HepG2 (cell line): ENCODE measurements around the gene CLCN1. TPM values are rescaled to one million over a fixed set of nuclear protein-coding genes. Genes with fewer than 3 reads are reported as not detected.

Experiments
- ATAC-seq: fragments of 200-7000 bp; cut with Tn5 transposase; 3 replicates; pipeline ENCODE4 v1.9.1; 2020; ENCODE audit warnings: mild to moderate bottlenecking, moderate library complexity
- BruUV-seq: library from RNA; stranded (reverse); fragments of 400-500 nt; replicated peaks from 2 replicates; lab custom pipeline; 2021; lab: Mats Ljungman, UMichigan
- CTCF ChIA-PET: fragments of 300-600 bp; formaldehyde crosslinking; extraction: SDS; loops from one replicate; lab custom pipeline; 2021; ENCODE audit warnings: low total read pairs, inconsistent platforms, low intra/inter-chr PET ratio; lab: Yijun Ruan, JAX
- POLR2A ChIA-PET: fragments of 350-600 bp; sonication (Branson Sonifier 250); formaldehyde crosslinking; loops from one replicate; lab custom pipeline; 2020; ENCODE audit warnings: antibody characterized with exemption, inconsistent platforms; lab: Yijun Ruan, JAX
- DNase-seq: peaks from one replicate; pipeline ENCODE4 v3.0.0-alpha.2; 2015; ENCODE audit warnings: low spot score
- FAIRE-seq: peaks from 3 replicates; lab custom pipeline; 2011; peaks lifted over from hg19 to GRCh38; lab: Jason Lieb, UNC
- H2AFZ ChIP-seq: one replicate; pipeline ENCODE4 v1.6.1; 2011; ENCODE audit warnings: low read length, inconsistent platforms
- H3K27ac ChIP-seq: fragments of 300-600 bp; 3 replicates; pipeline ENCODE4 v1.8.0; 2011; ENCODE audit warnings: mixed run types, mild to moderate bottlenecking, mixed read lengths, low read length, inconsistent platforms; ENCODE audit not compliant: insufficient read depth; ENCODE audit errors: extremely low read length
- H3K27me3 ChIP-seq, 2 experiments: fragments of 200-600 bp in 1 of 2; 2 replicates in 1 of 2; 3 replicates in 1 of 2; pipeline versions ENCODE4 v1.6.0 to v1.8.0; 2011; ENCODE audit warnings: low read length in 2 of 2, mild to moderate bottlenecking in 2 of 2, moderate library complexity in 2 of 2, inconsistent platforms in 1 of 2; ENCODE audit not compliant: insufficient read depth in 2 of 2, control insufficient read depth in 1 of 2
- H3K36me3 ChIP-seq, 2 experiments: fragments of 200-600 bp in 1 of 2; replicated peaks in 1 of 2; 2 replicates in 1 of 2; 3 replicates in 1 of 2; pipeline versions ENCODE4 v1.5.1 to v1.8.0; 2011; ENCODE audit warnings: low read length in 2 of 2, inconsistent platforms in 1 of 2; ENCODE audit not compliant: insufficient read depth in 2 of 2, control insufficient read depth in 1 of 2
- H3K4me1 ChIP-seq: 2 replicates; pipeline ENCODE4 v1.5.1; 2012; ENCODE audit warnings: low read length, inconsistent platforms; ENCODE audit not compliant: insufficient read depth
- H3K4me2 ChIP-seq: 2 replicates; pipeline ENCODE4 v1.6.0; 2011; ENCODE audit warnings: low read depth, low read length, inconsistent platforms
- H3K4me3 ChIP-seq, 3 experiments: fragments of 200-600 bp in 1 of 3; sonication (generic), shearing (Covaris generic) in 1 of 3; replicated peaks in 1 of 3; 2 replicates each; pipeline ENCODE4 v1.5.1; 2011 to 2016; ENCODE audit warnings: low read length in 3 of 3, inconsistent platforms in 2 of 3, low read depth in 2 of 3, mild to moderate bottlenecking in 2 of 3, control low read depth in 1 of 3, mixed read lengths in 1 of 3; ENCODE audit not compliant: insufficient read depth in 1 of 3
- H3K79me2 ChIP-seq: one replicate; pipeline ENCODE4 v1.6.1; 2011; ENCODE audit warnings: low read length, inconsistent platforms; ENCODE audit not compliant: insufficient read depth
- H3K9ac ChIP-seq: 2 replicates; pipeline ENCODE4 v1.6.0; 2011; ENCODE audit warnings: mild to moderate bottlenecking, low read depth, low read length, inconsistent platforms; ENCODE audit not compliant: insufficient read depth
- H3K9me3 ChIP-seq: 2 replicates; pipeline ENCODE4 v1.5.1; 2012; ENCODE audit warnings: mild to moderate bottlenecking, low read length
- H4K20me1 ChIP-seq: 2 replicates; pipeline ENCODE4 v1.6.0; 2011; ENCODE audit warnings: inconsistent platforms, mild to moderate bottlenecking, low read length, moderate library complexity; ENCODE audit not compliant: insufficient read depth
- CAMTA2 ChIP-seq: sonication (generic); formaldehyde crosslinking; IDR thresholded peaks from 2 replicates; pipeline ENCODE4 v1.4.0; 2020; ENCODE audit warnings: mild to moderate bottlenecking, missing genetic modification reagents, borderline replicate concordance
- CEBPB ChIP-seq: IDR thresholded peaks from 2 replicates; pipeline ENCODE4 v1.6.1; 2011; ENCODE audit warnings: low read depth, low read length, improper control_type of control experiment, borderline replicate concordance
- FOXM1 ChIP-seq: sonication (generic); formaldehyde crosslinking; IDR thresholded peaks from 2 replicates; pipeline ENCODE4 v1.5.0; 2020; ENCODE audit warnings: missing genetic modification reagents
- HDAC1 ChIP-seq: sonication (generic); formaldehyde crosslinking; IDR thresholded peaks from 2 replicates; pipeline ENCODE4 v1.5.1; 2020; ENCODE audit warnings: mild to moderate bottlenecking, missing genetic modification reagents
- HNF4G ChIP-seq, 2 experiments: sonication (generic) in 1 of 2; formaldehyde crosslinking in 1 of 2; IDR thresholded peaks; 2 replicates each; pipeline versions ENCODE4 v1.4.0 to v1.6.1; 2011 to 2020; ENCODE audit warnings: borderline replicate concordance in 2 of 2, low read depth in 2 of 2, mild to moderate bottlenecking in 2 of 2, low read length in 1 of 2, missing genetic modification reagents in 1 of 2, moderate library complexity in 1 of 2
- NCOA5 ChIP-seq: sonication (generic); formaldehyde crosslinking; IDR thresholded peaks from 2 replicates; pipeline ENCODE4 v1.4.0; 2020; ENCODE audit warnings: missing genetic modification reagents
- ZBTB38 ChIP-seq: sonication (generic); formaldehyde crosslinking; IDR thresholded peaks from 2 replicates; pipeline ENCODE4 v1.5.1; 2020; ENCODE audit warnings: mild to moderate bottlenecking, missing genetic modification reagents
- ZNF234 ChIP-seq: sonication (generic); formaldehyde crosslinking; conservative IDR thresholded peaks from 2 replicates; pipeline ENCODE4 v1.5.1; 2020; ENCODE audit warnings: mild to moderate bottlenecking, missing genetic modification reagents
- WGBS: methylation state at CpG from one replicate; pipeline ENCODE4 v1.1.6; 2017; ENCODE audit warnings: low lambda C conversion rate; 5-methylcytosine and 5-hydroxymethylcytosine counted together
- in situ Hi-C: cut with HindIII; loops from 2 replicates; pipeline ENCODE4 v1.10.0; 2017; ENCODE audit warnings: low pct_unique_long_range_greater_than_20kb; ENCODE audit not compliant: extremely low pct_ligation_motif_present
- intact Hi-C: fragments of 100-400 bp; cut with micrococcal nuclease; formaldehyde crosslinking; loops from one replicate; pipeline ENCODE4 v1.10.0; 2022; ENCODE audit not compliant: unreplicated experiment
- polyA plus RNA-seq, 8 experiments: library from polyadenylated mRNA; depleted of rRNA in 3 of 8; stranded (reverse) in 7 of 8; unstranded in 1 of 8; fragments of >200 nt; fragmentation: Illumina TruSeq in 4 of 8; extraction: Trizol in 4 of 8; gene quantifications; 2 replicates each; pipeline versions ENCODE4 v1.2.1 to v1.2.3, GENCODE V29; 2011 to 2016; ENCODE audit warnings: low read depth in 4 of 8, missing spikeins in 1 of 8, mixed read lengths in 1 of 8; ENCODE audit not compliant: insufficient read depth in 1 of 8
- total RNA-seq, 5 experiments: library from RNA; depleted of rRNA; stranded (reverse); fragments of >200 nt; fragmentation: Illumina TruSeq; extraction: Trizol; gene quantifications; 2 replicates each; pipeline ENCODE4 v1.2.3, GENCODE V29; 2016; ENCODE audit warnings: low read depth in 1 of 5
- TF ChIP-seq, protein P1 (sequence below): sonication (generic); formaldehyde crosslinking; IDR thresholded peaks from 2 replicates; pipeline ENCODE4 v1.4.0; 2020; ENCODE audit warnings: missing genetic modification reagents, mild to moderate bottlenecking, borderline replicate concordance
- TF ChIP-seq, protein P2 (sequence below): sonication (generic); formaldehyde crosslinking; IDR thresholded peaks from 2 replicates; pipeline ENCODE4 v1.5.0; 2020; ENCODE audit warnings: mild to moderate bottlenecking, missing genetic modification reagents, moderate library complexity
- TF ChIP-seq, protein P3 (sequence below): sonication (generic); formaldehyde crosslinking; IDR thresholded peaks from 2 replicates; pipeline ENCODE4 v1.9.0; 2021; ENCODE audit warnings: missing genetic modification reagents, mild to moderate bottlenecking, borderline replicate concordance

Gene CLCN1
- total and polyA plus RNA-seq, 2 of the 13 experiments (the other 11 are each of a cell fraction or from before 2014, with no cell fraction given): 0.01 TPM; not detected in 1

DNA sequence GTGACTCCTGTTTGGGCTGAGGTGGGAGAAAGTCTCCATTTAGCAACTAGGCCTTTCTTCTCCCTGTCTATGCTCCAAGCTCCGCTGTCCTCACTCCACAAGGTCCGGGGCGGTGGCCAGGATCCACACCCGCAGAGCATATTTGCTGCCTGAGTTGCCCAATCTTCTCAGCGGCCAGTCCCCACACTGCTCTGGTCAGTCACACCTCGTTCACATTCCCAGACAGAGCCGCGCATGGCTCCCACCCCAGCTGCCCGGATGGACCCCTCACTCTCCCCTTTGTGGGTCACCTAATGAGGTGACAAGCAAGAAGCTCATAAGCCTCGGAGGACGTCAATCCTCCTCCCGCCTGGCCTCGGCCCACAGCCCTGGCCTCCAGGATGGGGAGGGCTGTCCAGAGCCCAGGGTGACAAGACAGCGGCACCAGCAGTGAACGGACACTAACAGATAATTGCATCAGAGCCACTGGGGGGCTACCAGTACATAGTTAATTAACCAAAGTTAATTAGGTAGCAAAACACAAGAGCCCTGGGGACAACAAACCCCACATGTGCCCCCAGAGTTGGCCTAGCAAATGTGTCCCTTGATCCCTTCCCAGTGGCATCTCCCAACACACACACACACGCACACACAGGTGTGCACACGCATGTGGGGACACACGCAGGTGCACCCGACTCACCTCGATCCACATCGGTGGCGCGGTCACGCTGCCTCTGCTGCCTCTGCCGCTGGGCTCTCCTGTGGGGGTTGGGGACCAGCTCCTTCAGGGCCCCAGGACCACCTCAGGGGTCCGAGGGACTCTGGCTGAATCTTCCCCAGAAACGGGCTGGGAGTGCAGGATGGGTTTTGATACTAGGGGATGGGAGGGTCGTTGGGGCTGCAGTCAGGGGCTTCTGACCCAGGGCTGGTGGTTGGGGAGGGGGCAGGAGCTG is 81.0 kb downstream of the CLCN1 start:
- Histone ChIP-seq H3K27me3 (no peaks in the 10 kb centered on the region), H3K4me1 (peaks cover 53% of the 10 kb centered on the region), H3K4me3 (no peak overlapping the region), H3K9me3 (no peaks in the 10 kb centered on the region), H4K20me1 (no peaks in the 10 kb centered on the region), H2AFZ (no peak overlapping the region), H3K27ac (peak overlapping the region; percentile 66), H3K9ac (0 out of 2 replicates have a peak overlapping the region, but pooled peaks have one; percentile 9), H3K36me3 (no peaks in the 10 kb centered on the region), H3K79me2 (no peaks in the 10 kb centered on the region), H3K4me2 (peak overlapping the region; percentile 78)
- DNase-seq (no peak), ATAC-seq (peak; percentile 30), FAIRE-seq (peak; percentile 4)
- no TSS peak for BruUV-seq
- ChIA-PET POLR2A (interaction anchor here (1.1 to 2.5 kb wide), 6 partner anchors 11 to 134 kb away, joined by 3 to 24 read pairs (median 12); partner anchors contain the start of genes EPHA1 and GSTK1), CTCF (no interaction called here)
- in situ Hi-C loops: loop anchor here (25.0 kb wide), 1 partner anchor 515 kb away; the partner anchor contains the start of gene TCAF1
- WGBS: 67% methylated on average over 22 of the region's 28 CpGs
- intact Hi-C loops: no loop called here
- TF ChIP-seq HNF4G (IDR thresholded peaks at IDR 0.05; ENCODE audit: borderline replicate concordance, low read depth, low read length) (no peak), HNF4G (CRISPR knock-in tag; IDR thresholded peaks at IDR 0.05; ENCODE audit: borderline replicate concordance, low read depth) (no peak), CAMTA2 (CRISPR knock-in tag) (peak; percentile 59; the same call in 1 of the 2 replicates), HDAC1 (CRISPR knock-in tag) (0 out of 2 replicates have a peak, but pooled peaks have one; percentile 31), FOXM1 (CRISPR knock-in tag) (no peak), NCOA5 (CRISPR knock-in tag) (no peak), CEBPB (peak; percentile 68; the same call in 1 of the 2 replicates), ZNF234 (CRISPR knock-in tag) (no peak), ZBTB38 (CRISPR knock-in tag) (peak; percentile 69; the same call in 1 of the 2 replicates)
- TF ChIP-seq, protein P1, sequence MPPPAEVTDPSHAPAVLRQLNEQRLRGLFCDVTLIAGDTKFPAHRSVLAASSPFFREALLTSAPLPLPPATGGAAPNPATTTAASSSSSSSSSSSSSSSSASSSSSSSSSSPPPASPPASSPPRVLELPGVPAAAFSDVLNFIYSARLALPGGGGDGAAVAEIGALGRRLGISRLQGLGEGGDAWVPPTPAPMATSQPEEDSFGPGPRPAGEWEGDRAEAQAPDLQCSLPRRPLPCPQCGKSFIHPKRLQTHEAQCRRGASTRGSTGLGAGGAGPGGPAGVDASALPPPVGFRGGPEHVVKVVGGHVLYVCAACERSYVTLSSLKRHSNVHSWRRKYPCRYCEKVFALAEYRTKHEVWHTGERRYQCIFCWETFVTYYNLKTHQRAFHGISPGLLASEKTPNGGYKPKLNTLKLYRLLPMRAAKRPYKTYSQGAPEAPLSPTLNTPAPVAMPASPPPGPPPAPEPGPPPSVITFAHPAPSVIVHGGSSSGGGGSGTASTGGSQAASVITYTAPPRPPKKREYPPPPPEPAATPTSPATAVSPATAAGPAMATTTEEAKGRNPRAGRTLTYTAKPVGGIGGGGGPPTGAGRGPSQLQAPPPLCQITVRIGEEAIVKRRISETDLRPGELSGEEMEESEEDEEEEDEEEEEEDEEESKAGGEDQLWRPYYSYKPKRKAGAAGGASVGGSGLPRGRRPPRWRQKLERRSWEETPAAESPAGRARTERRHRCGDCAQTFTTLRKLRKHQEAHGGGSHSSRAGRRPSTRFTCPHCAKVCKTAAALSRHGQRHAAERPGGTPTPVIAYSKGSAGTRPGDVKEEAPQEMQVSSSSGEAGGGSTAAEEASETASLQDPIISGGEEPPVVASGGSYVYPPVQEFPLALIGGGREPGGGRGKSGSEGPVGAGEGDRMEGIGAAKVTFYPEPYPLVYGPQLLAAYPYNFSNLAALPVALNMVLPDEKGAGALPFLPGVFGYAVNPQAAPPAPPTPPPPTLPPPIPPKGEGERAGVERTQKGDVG (CRISPR knock-in tag): peak; percentile 51; the same call in 1 of the 2 replicates
- TF ChIP-seq, protein P2, sequence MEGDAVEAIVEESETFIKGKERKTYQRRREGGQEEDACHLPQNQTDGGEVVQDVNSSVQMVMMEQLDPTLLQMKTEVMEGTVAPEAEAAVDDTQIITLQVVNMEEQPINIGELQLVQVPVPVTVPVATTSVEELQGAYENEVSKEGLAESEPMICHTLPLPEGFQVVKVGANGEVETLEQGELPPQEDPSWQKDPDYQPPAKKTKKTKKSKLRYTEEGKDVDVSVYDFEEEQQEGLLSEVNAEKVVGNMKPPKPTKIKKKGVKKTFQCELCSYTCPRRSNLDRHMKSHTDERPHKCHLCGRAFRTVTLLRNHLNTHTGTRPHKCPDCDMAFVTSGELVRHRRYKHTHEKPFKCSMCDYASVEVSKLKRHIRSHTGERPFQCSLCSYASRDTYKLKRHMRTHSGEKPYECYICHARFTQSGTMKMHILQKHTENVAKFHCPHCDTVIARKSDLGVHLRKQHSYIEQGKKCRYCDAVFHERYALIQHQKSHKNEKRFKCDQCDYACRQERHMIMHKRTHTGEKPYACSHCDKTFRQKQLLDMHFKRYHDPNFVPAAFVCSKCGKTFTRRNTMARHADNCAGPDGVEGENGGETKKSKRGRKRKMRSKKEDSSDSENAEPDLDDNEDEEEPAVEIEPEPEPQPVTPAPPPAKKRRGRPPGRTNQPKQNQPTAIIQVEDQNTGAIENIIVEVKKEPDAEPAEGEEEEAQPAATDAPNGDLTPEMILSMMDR (CRISPR knock-in tag): no peak
- TF ChIP-seq, protein P3, sequence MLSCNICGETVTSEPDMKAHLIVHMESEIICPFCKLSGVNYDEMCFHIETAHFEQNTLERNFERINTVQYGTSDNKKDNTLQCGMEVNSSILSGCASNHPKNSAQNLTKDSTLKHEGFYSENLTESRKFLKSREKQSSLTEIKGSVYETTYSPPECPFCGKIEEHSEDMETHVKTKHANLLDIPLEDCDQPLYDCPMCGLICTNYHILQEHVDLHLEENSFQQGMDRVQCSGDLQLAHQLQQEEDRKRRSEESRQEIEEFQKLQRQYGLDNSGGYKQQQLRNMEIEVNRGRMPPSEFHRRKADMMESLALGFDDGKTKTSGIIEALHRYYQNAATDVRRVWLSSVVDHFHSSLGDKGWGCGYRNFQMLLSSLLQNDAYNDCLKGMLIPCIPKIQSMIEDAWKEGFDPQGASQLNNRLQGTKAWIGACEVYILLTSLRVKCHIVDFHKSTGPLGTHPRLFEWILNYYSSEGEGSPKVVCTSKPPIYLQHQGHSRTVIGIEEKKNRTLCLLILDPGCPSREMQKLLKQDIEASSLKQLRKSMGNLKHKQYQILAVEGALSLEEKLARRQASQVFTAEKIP (CRISPR knock-in tag): no peak
